GM04503 (cell line): ENCODE results near the gene CCDC50.

ENCODE experiments used
- DNase-seq: peaks from one replicate; pipeline ENCODE4 v3.0.0-alpha.2; 2012; ENCODE audit warnings: low read depth

CCDC50 gene

GRCh38 chr3:191426311-191426710 is 97.1 kb downstream of the CCDC50 start:
- DNase-seq = no peak

DNA sequence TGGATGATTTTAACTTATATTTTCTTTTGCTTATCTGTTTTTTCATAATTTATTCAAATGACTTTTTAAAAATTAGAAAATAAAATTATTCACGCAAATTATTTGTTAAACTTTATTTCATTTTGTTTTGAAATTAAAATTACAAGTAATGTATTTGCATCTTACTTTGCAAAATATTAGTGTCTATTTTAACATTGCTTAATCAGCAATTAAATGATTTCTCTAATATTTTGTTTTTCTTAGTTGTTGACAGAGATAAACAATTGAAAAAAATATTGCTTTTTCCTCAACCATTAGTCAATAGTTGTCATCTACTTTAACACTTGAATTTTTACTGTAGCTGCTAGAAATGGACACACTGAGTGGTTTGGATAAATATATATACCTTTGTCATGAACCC is 99.0 kb downstream of the CCDC50 start:
- DNase-seq = no peak

DNA sequence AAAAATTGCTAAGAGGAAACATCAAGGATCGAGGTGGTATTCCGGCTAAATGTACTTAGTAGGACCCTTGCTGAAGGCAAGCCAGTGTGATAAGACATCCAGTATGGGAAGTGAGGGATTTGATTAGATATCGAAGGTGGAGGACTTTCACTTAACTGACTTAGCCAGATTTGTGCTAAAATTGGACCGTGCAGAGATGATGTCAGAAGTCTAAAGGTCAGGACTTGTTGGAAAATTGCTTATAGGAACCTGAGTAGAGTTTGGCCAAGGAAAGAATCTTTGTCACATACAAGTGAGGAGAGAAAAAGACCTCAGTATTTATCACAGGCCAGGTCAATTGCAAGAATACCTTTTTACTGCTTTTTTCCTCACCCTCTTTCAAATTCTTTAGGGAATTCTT is 100.9 kb downstream of the CCDC50 start:
- DNase-seq = no peak

- DNase-seq = no peak
Observed at GRCh38 chr3:191431160-191431822, 102.1 kb downstream of the CCDC50 start.

- DNase-seq = no peak
Observed at GRCh38 chr3:191432162-191432561, 103.0 kb downstream of the CCDC50 start.

DNA sequence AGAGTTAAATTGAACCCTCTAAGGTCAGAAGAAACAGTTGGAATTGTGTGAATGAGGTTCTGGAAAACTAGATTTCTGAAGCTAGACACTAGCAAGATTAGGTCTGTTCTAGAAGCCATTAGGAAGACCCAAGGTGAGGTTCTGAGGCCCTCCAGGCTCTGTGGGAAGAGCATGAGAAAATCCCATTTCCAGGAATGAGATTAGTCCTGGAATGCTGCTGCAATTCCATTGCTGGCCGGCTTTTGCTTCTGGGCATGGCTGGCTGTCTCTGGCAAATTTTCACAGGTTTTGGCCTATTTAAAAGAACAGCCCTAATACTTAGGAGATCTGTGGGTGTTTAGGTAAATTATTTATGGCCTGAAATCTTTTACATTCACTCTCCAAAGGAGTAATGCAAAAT is 104.8 kb downstream of the CCDC50 start:
- DNase-seq = no peak

DNA sequence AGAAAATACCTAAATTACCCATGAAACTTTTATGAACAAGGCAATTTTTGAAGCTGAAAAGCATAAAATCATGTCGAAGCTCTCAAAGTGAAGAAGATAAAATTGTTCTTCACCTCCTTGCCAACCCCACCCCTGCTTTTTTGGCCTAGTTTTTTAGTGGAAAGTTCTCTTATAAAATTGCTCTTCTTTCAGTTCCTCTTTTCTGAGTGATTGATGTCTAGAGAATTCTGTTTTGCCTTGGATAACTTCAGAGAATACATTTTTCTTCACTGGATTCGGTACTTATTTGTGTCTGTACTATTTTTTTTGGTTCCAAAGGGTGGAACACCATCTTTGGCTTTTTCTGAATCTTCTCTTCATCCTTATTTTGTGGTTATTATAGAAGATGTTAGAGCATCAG is 106.8 kb downstream of the CCDC50 start:
- no peak for DNase-seq

DNA sequence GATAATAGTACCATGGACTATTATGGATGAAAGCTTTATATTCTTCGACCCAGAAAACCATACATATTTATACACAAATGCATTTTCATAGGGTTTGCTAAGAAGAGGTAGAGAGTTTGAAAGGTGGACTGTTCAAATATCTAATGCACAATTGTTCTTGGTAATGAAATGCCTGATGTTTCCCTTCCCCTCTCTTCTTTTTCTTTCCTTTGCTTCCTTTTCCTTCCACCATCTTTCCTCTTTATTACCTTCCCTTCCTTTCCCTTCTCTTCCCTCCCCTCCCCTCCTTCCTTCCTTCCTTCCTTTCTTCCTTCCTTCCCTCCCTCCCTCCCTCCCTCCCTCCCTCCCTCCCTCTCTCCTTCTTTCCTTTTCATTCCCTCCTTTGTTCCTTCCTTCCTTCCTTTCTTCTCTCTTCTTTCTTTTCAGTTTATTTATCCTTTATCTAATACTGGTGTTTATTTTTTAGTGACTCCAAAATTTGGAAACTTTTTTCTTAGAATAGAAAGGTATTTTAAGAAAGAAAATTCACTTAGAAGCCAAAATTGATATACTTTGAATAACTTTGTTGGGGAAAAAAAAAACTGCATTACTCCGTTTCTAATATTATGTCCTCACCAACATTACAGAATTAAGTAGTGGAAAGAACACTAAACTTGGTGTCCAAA is 109.1 kb downstream of the CCDC50 start:
- DNase-seq = no peak

GRCh38 chr3:191440532-191440931 is 111.3 kb downstream of the CCDC50 start:
- no peak for DNase-seq

DNA sequence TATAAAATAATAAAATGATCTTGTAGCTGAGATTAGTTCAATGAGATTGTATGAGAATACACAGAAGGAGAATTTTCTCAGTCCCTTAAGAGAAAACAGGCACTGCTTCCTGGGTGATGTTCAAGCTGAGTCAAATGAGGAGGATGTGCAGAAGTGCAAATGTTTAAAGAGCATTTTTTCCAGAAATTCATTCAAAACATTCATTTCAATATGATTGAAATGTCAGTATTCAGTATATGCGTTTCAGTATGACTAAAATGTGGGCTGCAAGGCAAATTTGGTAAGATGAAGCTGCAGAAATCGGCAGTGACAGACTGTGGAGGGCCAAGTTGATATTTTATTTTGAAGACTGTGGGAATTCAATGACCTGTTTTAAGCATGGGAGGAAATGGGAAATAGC is 112.5 kb downstream of the CCDC50 start:
- DNase-seq = no peak

- no peak for DNase-seq
Observed at GRCh38 chr3:191444569-191444968, 115.4 kb downstream of the CCDC50 start.
